HepG2 (cell line): ENCODE data around the gene TFAP2D. TPM values are rescaled to one million over a fixed set of nuclear protein-coding genes. Genes with fewer than 3 reads are reported as not detected.

Experiments used
- ATAC-seq: fragments of 200-7000 bp; cut with Tn5 transposase; 3 replicates; pipeline ENCODE4 v1.9.1; 2020; ENCODE audit warnings: mild to moderate bottlenecking, moderate library complexity
- Bru-seq: library from RNA; stranded (reverse); fragments of 400-500 nt; gene quantifications from one replicate; lab custom pipeline; 2021; lab: Mats Ljungman, UMichigan
- BruChase-seq, 2 experiments: library from RNA; stranded (reverse); fragments of 400-500 nt; gene quantifications; one replicate each; lab custom pipeline; 2021; lab: Mats Ljungman, UMichigan
- BruUV-seq: library from RNA; stranded (reverse); fragments of 400-500 nt; replicated peaks from 2 replicates; lab custom pipeline; 2021; lab: Mats Ljungman, UMichigan
- CTCF ChIA-PET: fragments of 300-600 bp; formaldehyde crosslinking; extraction: SDS; loops from one replicate; lab custom pipeline; 2021; ENCODE audit warnings: low total read pairs, inconsistent platforms, low intra/inter-chr PET ratio; lab: Yijun Ruan, JAX
- POLR2A ChIA-PET: fragments of 350-600 bp; sonication (Branson Sonifier 250); formaldehyde crosslinking; loops from one replicate; lab custom pipeline; 2020; ENCODE audit warnings: antibody characterized with exemption, inconsistent platforms; lab: Yijun Ruan, JAX
- DNase-seq: peaks from one replicate; pipeline ENCODE4 v3.0.0-alpha.2; 2015; ENCODE audit warnings: low spot score
- FAIRE-seq: peaks from 3 replicates; lab custom pipeline; 2011; peaks lifted over from hg19 to GRCh38; lab: Jason Lieb, UNC
- H2AFZ ChIP-seq: one replicate; pipeline ENCODE4 v1.6.1; 2011; ENCODE audit warnings: low read length, inconsistent platforms
- H3K27ac ChIP-seq: fragments of 300-600 bp; 3 replicates; pipeline ENCODE4 v1.8.0; 2011; ENCODE audit warnings: mixed run types, mild to moderate bottlenecking, mixed read lengths, low read length, inconsistent platforms; ENCODE audit not compliant: insufficient read depth; ENCODE audit errors: extremely low read length
- H3K27me3 ChIP-seq, 2 experiments: fragments of 200-600 bp in 1 of 2; 2 replicates in 1 of 2; 3 replicates in 1 of 2; pipeline versions ENCODE4 v1.6.0 to v1.8.0; 2011; ENCODE audit warnings: low read length in 2 of 2, mild to moderate bottlenecking in 2 of 2, moderate library complexity in 2 of 2, inconsistent platforms in 1 of 2; ENCODE audit not compliant: insufficient read depth in 2 of 2, control insufficient read depth in 1 of 2
- H3K36me3 ChIP-seq, 2 experiments: fragments of 200-600 bp in 1 of 2; replicated peaks in 1 of 2; 2 replicates in 1 of 2; 3 replicates in 1 of 2; pipeline versions ENCODE4 v1.5.1 to v1.8.0; 2011; ENCODE audit warnings: low read length in 2 of 2, inconsistent platforms in 1 of 2; ENCODE audit not compliant: insufficient read depth in 2 of 2, control insufficient read depth in 1 of 2
- H3K4me1 ChIP-seq: 2 replicates; pipeline ENCODE4 v1.5.1; 2012; ENCODE audit warnings: low read length, inconsistent platforms; ENCODE audit not compliant: insufficient read depth
- H3K4me2 ChIP-seq: 2 replicates; pipeline ENCODE4 v1.6.0; 2011; ENCODE audit warnings: low read depth, low read length, inconsistent platforms
- H3K4me3 ChIP-seq, 3 experiments: fragments of 200-600 bp in 1 of 3; sonication (generic), shearing (Covaris generic) in 1 of 3; replicated peaks in 1 of 3; 2 replicates each; pipeline ENCODE4 v1.5.1; 2011 to 2016; ENCODE audit warnings: low read length in 3 of 3, inconsistent platforms in 2 of 3, low read depth in 2 of 3, mild to moderate bottlenecking in 2 of 3, control low read depth in 1 of 3, mixed read lengths in 1 of 3; ENCODE audit not compliant: insufficient read depth in 1 of 3
- H3K79me2 ChIP-seq: one replicate; pipeline ENCODE4 v1.6.1; 2011; ENCODE audit warnings: low read length, inconsistent platforms; ENCODE audit not compliant: insufficient read depth
- H3K9ac ChIP-seq: 2 replicates; pipeline ENCODE4 v1.6.0; 2011; ENCODE audit warnings: mild to moderate bottlenecking, low read depth, low read length, inconsistent platforms; ENCODE audit not compliant: insufficient read depth
- H3K9me3 ChIP-seq: 2 replicates; pipeline ENCODE4 v1.5.1; 2012; ENCODE audit warnings: mild to moderate bottlenecking, low read length
- H4K20me1 ChIP-seq: 2 replicates; pipeline ENCODE4 v1.6.0; 2011; ENCODE audit warnings: inconsistent platforms, mild to moderate bottlenecking, low read length, moderate library complexity; ENCODE audit not compliant: insufficient read depth
- ETV5 ChIP-seq: IDR thresholded peaks from 2 replicates; pipeline ENCODE4 v1.6.1; 2018; ENCODE audit warnings: missing biosample characterization, missing genetic modification reagents, inconsistent platforms, borderline replicate concordance
- FOSL1 ChIP-seq: sonication (generic); formaldehyde crosslinking; IDR thresholded peaks from 2 replicates; pipeline ENCODE4 v1.9.0; 2021; ENCODE audit warnings: missing genetic modification reagents, borderline replicate concordance
- HES4 ChIP-seq: sonication (generic); formaldehyde crosslinking; IDR thresholded peaks from 2 replicates; pipeline ENCODE4 v1.9.0; 2021; ENCODE audit warnings: mild to moderate bottlenecking, missing genetic modification reagents, borderline replicate concordance
- MATR3 ChIP-seq: sonication (generic); formaldehyde crosslinking; IDR thresholded peaks from 2 replicates; pipeline ENCODE4 v1.4.0; 2020; ENCODE audit warnings: missing genetic modification reagents
- MED1 ChIP-seq: sonication (generic); formaldehyde crosslinking; IDR thresholded peaks from 2 replicates; pipeline ENCODE4 v1.4.0; 2020; ENCODE audit warnings: missing genetic modification reagents
- PAWR ChIP-seq: sonication (generic); formaldehyde crosslinking; IDR thresholded peaks from 2 replicates; pipeline ENCODE4 v1.4.0; 2020; ENCODE audit warnings: missing genetic modification reagents, mild to moderate bottlenecking, borderline replicate concordance
- PITX1 ChIP-seq: sonication (generic); formaldehyde crosslinking; IDR thresholded peaks from 2 replicates; pipeline ENCODE4 v1.5.1; 2020; ENCODE audit warnings: mild to moderate bottlenecking, missing genetic modification reagents
- RFX1 ChIP-seq: fragments of 450-650 bp; IDR thresholded peaks from 2 replicates; pipeline ENCODE4 v1.6.1; 2017
- SP1 ChIP-seq, 2 experiments: fragments of 450-650 bp in 1 of 2; sonication (generic) in 1 of 2; formaldehyde crosslinking in 1 of 2; IDR thresholded peaks; 2 replicates each; pipeline versions ENCODE4 v1.4.0 to v1.6.1; 2016 to 2020; ENCODE audit warnings: missing genetic modification reagents in 1 of 2
- ZFYVE20 ChIP-seq: sonication (generic); formaldehyde crosslinking; IDR thresholded peaks from 2 replicates; pipeline ENCODE4 v1.8.0; 2023; ENCODE audit warnings: low read depth, mild to moderate bottlenecking, moderate library complexity, missing genetic modification reagents, borderline replicate concordance
- ZNF329 ChIP-seq: sonication (generic); formaldehyde crosslinking; IDR thresholded peaks from 2 replicates; pipeline ENCODE4 v1.9.0; 2021; ENCODE audit warnings: low read depth, mild to moderate bottlenecking, missing genetic modification reagents
- ZNF333 ChIP-seq: sonication (generic); formaldehyde crosslinking; IDR thresholded peaks from 2 replicates; pipeline ENCODE4 v1.4.0; 2020; ENCODE audit warnings: mild to moderate bottlenecking, missing genetic modification reagents, borderline replicate concordance
- ZNF543 ChIP-seq: sonication (generic); formaldehyde crosslinking; IDR thresholded peaks from 2 replicates; pipeline ENCODE4 v1.4.0; 2020; ENCODE audit warnings: mild to moderate bottlenecking, missing genetic modification reagents
- WGBS: methylation state at CpG from one replicate; pipeline ENCODE4 v1.1.6; 2017; ENCODE audit warnings: low lambda C conversion rate; 5-methylcytosine and 5-hydroxymethylcytosine counted together
- in situ Hi-C: cut with HindIII; loops from 2 replicates; pipeline ENCODE4 v1.10.0; 2017; ENCODE audit warnings: low pct_unique_long_range_greater_than_20kb; ENCODE audit not compliant: extremely low pct_ligation_motif_present
- intact Hi-C: fragments of 100-400 bp; cut with micrococcal nuclease; formaldehyde crosslinking; loops from one replicate; pipeline ENCODE4 v1.10.0; 2022; ENCODE audit not compliant: unreplicated experiment
- long read RNA-seq, 2 experiments: library from RNA in 1 of 2; library from polyadenylated mRNA in 1 of 2; stranded (forward) in 1 of 2; unstranded in 1 of 2; transcript quantifications; one replicate each; pipeline ENCODE4 v2.0.0, GENCODE V29; 2019 to 2022
- polyA minus RNA-seq, 3 experiments: library from RNA; depleted of rRNA, polyadenylated mRNA; stranded (reverse); fragments of >200 nt; gene quantifications; 2 replicates each; pipeline ENCODE4 v1.2.3, GENCODE V29; 2011; ENCODE audit warnings: low replicate concordance in 1 of 3
- polyA plus RNA-seq, 8 experiments: library from polyadenylated mRNA; depleted of rRNA in 3 of 8; stranded (reverse) in 7 of 8; unstranded in 1 of 8; fragments of >200 nt; fragmentation: Illumina TruSeq in 4 of 8; extraction: Trizol in 4 of 8; gene quantifications; 2 replicates each; pipeline versions ENCODE4 v1.2.1 to v1.2.3, GENCODE V29; 2011 to 2016; ENCODE audit warnings: low read depth in 4 of 8, missing spikeins in 1 of 8, mixed read lengths in 1 of 8; ENCODE audit not compliant: insufficient read depth in 1 of 8
- total RNA-seq, 5 experiments: library from RNA; depleted of rRNA; stranded (reverse); fragments of >200 nt; fragmentation: Illumina TruSeq; extraction: Trizol; gene quantifications; 2 replicates each; pipeline ENCODE4 v1.2.3, GENCODE V29; 2016; ENCODE audit warnings: low read depth in 1 of 5
- TF ChIP-seq, protein P1 (sequence below): sonication (generic); formaldehyde crosslinking; IDR thresholded peaks from 2 replicates; pipeline ENCODE4 v1.4.0; 2020; ENCODE audit warnings: missing genetic modification reagents

Gene TFAP2D
- not detected in 2 replicates for total RNA-seq (2016; rRNA removed; fragmentation: Illumina TruSeq; extraction: Trizol)
- total RNA-seq (2016; cell fraction: cytosol; rRNA removed; fragmentation: Illumina TruSeq; extraction: Trizol; ENCODE audit: low read depth), result not detected in 2 replicates
- total RNA-seq (2016; cell fraction: insoluble cytoplasmic fraction; rRNA removed; fragmentation: Illumina TruSeq; extraction: Trizol), result not detected in 2 replicates
- total RNA-seq (2016; cell fraction: membrane; rRNA removed; fragmentation: Illumina TruSeq; extraction: Trizol), result not detected in 2 replicates
- not detected in 2 replicates for total RNA-seq (2016; cell fraction: nucleus; rRNA removed; fragmentation: Illumina TruSeq; extraction: Trizol)
- polyA plus RNA-seq (2011; rRNA removed), result not detected in 2 replicates
- polyA plus RNA-seq (2011; cell fraction: cytosol; rRNA removed), result not detected in 2 replicates
- polyA plus RNA-seq (2011; cell fraction: nucleus; rRNA removed), result not detected in 2 replicates
- polyA plus RNA-seq (2012), result not detected in 2 replicates
- not detected in 2 replicates for polyA plus RNA-seq (2016; cell fraction: cytosol; fragmentation: Illumina TruSeq; extraction: Trizol; ENCODE audit: low read depth)
- not detected in 2 replicates for polyA plus RNA-seq (2016; cell fraction: insoluble cytoplasmic fraction; fragmentation: Illumina TruSeq; extraction: Trizol; ENCODE audit: low read depth)
- polyA plus RNA-seq (2016; cell fraction: membrane; fragmentation: Illumina TruSeq; extraction: Trizol; ENCODE audit: low read depth), result not detected in 2 replicates
- not detected in 2 replicates for polyA plus RNA-seq (2016; cell fraction: nucleus; fragmentation: Illumina TruSeq; extraction: Trizol; ENCODE audit: insufficient read depth, low read depth)
- polyA minus RNA-seq (2011; rRNA and poly(A)+ RNA removed; ENCODE audit: low replicate concordance), result 0.10 TPM in 1 of 2 replicates, not detected in the other
- not detected in 2 replicates for polyA minus RNA-seq (2011; cell fraction: cytosol; rRNA and poly(A)+ RNA removed)
- not detected in 2 replicates for polyA minus RNA-seq (2011; cell fraction: nucleus; rRNA and poly(A)+ RNA removed)
- Bru-seq, nascent RNA, result not detected
- BruChase-seq, experiment 1, labeled RNA remaining after a 6-hour chase, result not detected
- BruChase-seq, experiment 2, labeled RNA remaining after a 2-hour chase, result not detected
- long read RNA-seq, experiment 1, result 0 reads
- long read RNA-seq, experiment 2, result 0 reads

DNA sequence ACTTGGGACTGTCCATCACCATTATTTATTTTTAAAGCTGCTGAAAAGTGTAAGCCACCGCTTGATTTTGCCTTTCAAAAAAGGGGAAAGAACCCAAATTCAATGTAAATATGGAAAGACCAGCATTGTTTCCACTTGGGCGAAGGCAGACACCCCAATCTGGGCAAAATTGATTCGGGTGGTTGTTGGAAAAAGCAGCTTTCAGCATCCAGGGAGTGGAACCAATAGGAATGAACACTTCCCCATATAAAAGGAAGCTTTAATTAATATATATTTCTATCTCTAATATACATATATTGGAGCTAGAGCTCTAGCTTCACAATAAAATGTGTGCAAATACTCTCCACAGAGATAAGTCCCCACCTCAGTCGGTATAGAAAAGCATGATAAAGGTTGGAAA, at the start of gene TFAP2D:
TSS of gene TFAP2D (plus strand) at position 301 of the 400 bp plus-strand sequence. CDS start 530 bp downstream, outside the sequence.
- intact Hi-C loops (no loop called here), in situ Hi-C loops (no loop called here)
- DNase-seq (no peak), ATAC-seq (no peak), FAIRE-seq (no peak)
- Histone ChIP-seq H4K20me1 (no peaks in the 10 kb centered on the region), H3K36me3 (no peaks in the 10 kb centered on the region), H3K27ac (no peak within 1 kb of the TSS), H3K27me3 (peaks cover 2 to 42% of the 10 kb centered on the region in 2 experiments; a peak in 2 of 5 replicates), H3K4me3 (no peak within 1 kb of the TSS), H3K9ac (no peak within 1 kb of the TSS), H2AFZ (no peak within 1 kb of the TSS), H3K9me3 (no peaks in the 10 kb centered on the region), H3K79me2 (no peaks in the 10 kb centered on the region), H3K4me1 (no peaks in the 10 kb centered on the region), H3K4me2 (no peak within 1 kb of the TSS)
- 0% methylated on average over 4 of the region's 4 CpGs for WGBS
- CTCF ChIA-PET, result no interaction called here
- no peak for TF ChIP-seq ZNF329 (CRISPR knock-in tag)
- no peak for TF ChIP-seq HES4 (CRISPR knock-in tag)
- TF ChIP-seq ETV5, result no peak
- POLR2A ChIA-PET, result no interaction called here
- no TSS peak for BruUV-seq

GRCh38 chr6:50663806-50664205, 49.5 kb upstream of the TFAP2D start:
- WGBS, result 94% methylated on average over 1 of the region's 1 CpG
- Histone ChIP-seq H2AFZ (no peak overlapping the region), H3K4me3 (no peak overlapping the region), H3K4me1 (no peaks in the 10 kb centered on the region), H3K9ac (no peak overlapping the region), H3K4me2 (no peak overlapping the region), H4K20me1 (no peaks in the 10 kb centered on the region)
- DNase-seq, result no peak
- no peak for FAIRE-seq
- TF ChIP-seq MED1 (CRISPR knock-in tag), result no peak
- TF ChIP-seq ZNF333 (CRISPR knock-in tag), result no peak
- no peak for TF ChIP-seq SP1 (IDR thresholded peaks at IDR 0.05)
- no peak for TF ChIP-seq SP1 (CRISPR knock-in tag; IDR thresholded peaks at IDR 0.05)
- no peak for TF ChIP-seq MATR3 (CRISPR knock-in tag)
- no peak for TF ChIP-seq FOSL1
- TF ChIP-seq, protein P1, sequence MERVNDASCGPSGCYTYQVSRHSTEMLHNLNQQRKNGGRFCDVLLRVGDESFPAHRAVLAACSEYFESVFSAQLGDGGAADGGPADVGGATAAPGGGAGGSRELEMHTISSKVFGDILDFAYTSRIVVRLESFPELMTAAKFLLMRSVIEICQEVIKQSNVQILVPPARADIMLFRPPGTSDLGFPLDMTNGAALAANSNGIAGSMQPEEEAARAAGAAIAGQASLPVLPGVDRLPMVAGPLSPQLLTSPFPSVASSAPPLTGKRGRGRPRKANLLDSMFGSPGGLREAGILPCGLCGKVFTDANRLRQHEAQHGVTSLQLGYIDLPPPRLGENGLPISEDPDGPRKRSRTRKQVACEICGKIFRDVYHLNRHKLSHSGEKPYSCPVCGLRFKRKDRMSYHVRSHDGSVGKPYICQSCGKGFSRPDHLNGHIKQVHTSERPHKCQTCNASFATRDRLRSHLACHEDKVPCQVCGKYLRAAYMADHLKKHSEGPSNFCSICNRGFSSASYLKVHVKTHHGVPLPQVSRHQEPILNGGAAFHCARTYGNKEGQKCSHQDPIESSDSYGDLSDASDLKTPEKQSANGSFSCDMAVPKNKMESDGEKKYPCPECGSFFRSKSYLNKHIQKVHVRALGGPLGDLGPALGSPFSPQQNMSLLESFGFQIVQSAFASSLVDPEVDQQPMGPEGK (CRISPR knock-in tag), result no peak
- TF ChIP-seq PAWR (CRISPR knock-in tag), result no peak
- TF ChIP-seq PITX1, result no peak
- no peak for TF ChIP-seq RFX1
- no peak for TF ChIP-seq ZNF543 (CRISPR knock-in tag)
- TF ChIP-seq ZFYVE20, result no peak
- TF ChIP-seq, all 625 proteins: peak for 0
- H3K9me3 ChIP-seq, result no peaks in the 10 kb centered on the region
- H3K79me2 ChIP-seq, result no peaks in the 10 kb centered on the region
- intact Hi-C loops (loop anchor here (1.0 kb wide), 1 partner anchor 48 kb away; no protein-coding TSS in a partner anchor), in situ Hi-C loops (no loop called here)
- no peak overlapping the region for H3K27ac ChIP-seq
- CTCF ChIA-PET, result no interaction called here
- BruUV-seq, result no TSS peak
- H3K27me3 ChIP-seq, result no peaks in the 10 kb centered on the region
- no peaks in the 10 kb centered on the region for H3K36me3 ChIP-seq
- POLR2A ChIA-PET, result no interaction called here
- ATAC-seq, result no peak
